LNCaP clone FGC (cell line): ENCODE results near the gene UTP3.
A peak's percentile ranks its signal among the peaks of the same experiment; 100 is the strongest.

ENCODE experiments used
- DNase-seq: peaks from one replicate; pipeline ENCODE4 v3.0.0-alpha.2; 2011; ENCODE audit warnings: low read depth
- H3K4me3 ChIP-seq: 2 replicates; pipeline ENCODE4 v1.5.1; 2011; ENCODE audit warnings: mild to moderate bottlenecking, low read depth, low read length, control low read depth
- CTCF ChIP-seq: IDR thresholded peaks from 2 replicates; pipeline ENCODE4 v1.5.1; 2012; ENCODE audit warnings: mild to moderate bottlenecking; ENCODE audit not compliant: control insufficient read depth, insufficient read depth; ENCODE audit errors: extremely low read depth

The UTP3 gene

GRCh38 chr4:70704215-70704930 is 16.0 kb downstream of the UTP3 start:
- peak overlapping the region; percentile 62 for H3K4me3 ChIP-seq
- peak; percentile 30; the same call in 1 of the 2 replicates for TF ChIP-seq CTCF
- DNase-seq, result peak; percentile 17

- no peak for DNase-seq
- H3K4me3 ChIP-seq, result peak overlapping the region; percentile 62
- no peak for TF ChIP-seq CTCF
Measured at GRCh38 chr4:70704931-70705182, 16.5 kb downstream of the UTP3 start.

- peak overlapping the region; percentile 62 for H3K4me3 ChIP-seq
- no peak for TF ChIP-seq CTCF
- peak; percentile 55 for DNase-seq
Measured at GRCh38 chr4:70705183-70706043, 17.1 kb downstream of the UTP3 start.

GRCh38 chr4:70706044-70706461 is 17.7 kb downstream of the UTP3 start:
- DNase-seq, result no peak
- peak overlapping the region; percentile 62 for H3K4me3 ChIP-seq
- TF ChIP-seq CTCF, result no peak

GRCh38 chr4:70706516-70706915 is 18.2 kb downstream of the UTP3 start:
- no peak for TF ChIP-seq CTCF
- DNase-seq, result no peak
- peak overlapping the region; percentile 62 for H3K4me3 ChIP-seq

- TF ChIP-seq CTCF, result no peak
- peak; percentile 77 for DNase-seq
- peak overlapping the region; percentile 25 for H3K4me3 ChIP-seq
Measured at GRCh38 chr4:70709611-70710205, 21.4 kb downstream of the UTP3 start.
